ENCODE results near the gene HDAC10. TPM values are rescaled to one million over a fixed set of nuclear protein-coding genes. Genes with fewer than 3 reads are reported as not detected.

The HDAC10 gene
- total RNA-seq, 1 experiment from 2014 or later, result 15.4 TPM

DNA sequence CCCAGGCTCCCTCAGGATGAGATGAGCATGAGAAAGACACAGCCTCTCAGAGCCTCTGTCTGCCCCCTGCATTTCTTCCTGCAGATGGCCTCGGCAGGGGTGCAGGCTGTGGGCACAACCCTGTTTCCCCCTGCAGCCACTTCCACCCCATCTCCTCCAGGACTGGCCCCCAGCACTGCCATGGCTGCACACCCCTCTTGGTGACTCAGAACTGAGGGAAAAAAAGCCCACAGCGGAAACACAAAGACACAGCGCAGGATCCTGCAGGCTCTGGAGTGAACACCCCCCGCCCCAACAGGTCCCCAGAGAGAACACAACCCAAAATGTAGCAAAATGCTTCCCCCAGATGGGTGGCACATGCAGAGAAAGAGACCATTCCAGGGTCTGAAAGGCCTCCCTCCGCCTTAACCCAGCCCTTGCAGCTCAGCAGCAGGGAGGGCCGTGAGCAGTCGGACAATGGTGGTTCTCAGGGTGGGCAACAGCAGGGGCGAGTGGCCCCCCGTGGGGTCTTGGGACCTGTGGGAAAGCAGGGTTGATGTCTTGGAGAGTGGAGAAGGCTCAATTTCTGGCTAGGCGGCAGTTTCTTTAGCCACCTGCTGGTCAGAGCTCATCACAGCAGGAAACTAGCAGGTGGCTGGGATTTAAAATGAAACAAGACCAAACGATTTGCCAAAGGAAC, 14.2 kb downstream of the HDAC10 start:
- Histone ChIP-seq H3K27me3 (replicated peaks) (no peaks in the 10 kb centered on the region), H3K4me3 (no peak overlapping the region), H3K27ac (no peak overlapping the region), H3K9me3 (replicated peaks) (no peaks in the 10 kb centered on the region), H3K4me1 (replicated peaks) (no peaks in the 10 kb centered on the region), H3K36me3 (peaks cover 51% of the 10 kb centered on the region)
- DNase-seq (ENCODE audit: low read depth in 1 of 2, low spot score in 2 of 2), result no peak

DNA sequence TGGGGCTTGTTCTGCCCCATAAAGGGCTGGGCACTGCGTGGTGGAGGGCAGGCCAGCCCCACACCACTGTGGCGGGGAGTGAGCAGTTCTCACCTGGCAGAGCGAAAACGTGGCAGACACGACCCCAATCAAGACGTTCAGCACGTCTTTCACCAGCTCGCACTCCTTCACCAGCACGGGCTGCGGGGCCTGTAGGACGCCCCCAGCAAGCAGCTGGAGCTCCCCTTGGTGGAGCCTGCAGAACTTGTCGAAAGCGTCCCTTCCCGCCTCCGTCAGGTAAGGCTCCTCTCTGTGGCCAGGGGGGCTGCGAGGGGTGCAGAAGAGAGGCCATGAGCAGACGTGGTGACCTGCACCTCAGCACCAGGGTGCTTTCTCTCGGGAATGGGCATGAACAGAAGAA, 17.8 kb downstream of the HDAC10 start:
- Histone ChIP-seq H3K27ac (no peak overlapping the region), H3K36me3 (peaks cover 40% of the 10 kb centered on the region), H3K9me3 (replicated peaks) (no peaks in the 10 kb centered on the region), H3K4me1 (replicated peaks) (no peaks in the 10 kb centered on the region), H3K4me3 (no peak overlapping the region), H3K27me3 (replicated peaks) (no peaks in the 10 kb centered on the region)
- no peak for DNase-seq (ENCODE audit: low read depth in 1 of 2, low spot score in 2 of 2)

DNA sequence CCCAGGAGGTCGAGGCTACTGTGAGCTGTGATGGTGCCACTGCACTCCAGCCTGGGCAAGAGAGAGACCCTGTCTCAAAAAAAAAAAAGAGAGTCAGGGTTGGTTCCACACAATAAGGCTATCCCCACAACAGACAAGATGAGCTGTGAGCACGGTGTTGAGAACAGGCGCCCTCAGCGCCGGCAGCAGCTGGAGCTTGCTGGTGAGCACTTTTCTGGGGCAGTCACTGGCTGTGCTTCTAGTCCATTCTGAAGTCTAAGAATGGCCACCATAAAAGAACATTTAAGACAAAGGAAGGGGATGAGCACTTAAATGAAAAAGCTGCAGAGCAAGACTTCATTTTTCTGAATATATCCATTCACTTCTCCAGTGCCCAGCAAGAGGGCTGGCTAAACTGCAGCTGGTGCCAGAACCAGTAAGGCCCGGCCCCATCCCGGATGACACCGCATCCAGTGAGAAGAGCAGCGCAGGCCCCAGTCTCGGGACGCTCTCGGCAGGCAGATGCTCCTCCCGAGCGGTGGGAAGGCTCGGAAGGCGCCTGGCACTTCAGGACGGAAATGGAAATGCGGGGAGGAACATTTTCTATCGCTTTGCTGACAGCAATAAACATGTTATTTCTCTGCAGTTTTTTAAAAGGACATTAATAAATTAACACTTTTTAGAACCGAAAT, 18.4 kb downstream of the HDAC10 start:
- H3K27me3 ChIP-seq (replicated peaks), result no peaks in the 10 kb centered on the region
- H3K4me1 ChIP-seq (replicated peaks), result no peaks in the 10 kb centered on the region
- DNase-seq (ENCODE audit: low read depth in 1 of 2, low spot score in 2 of 2), result no peak
- H3K36me3 ChIP-seq, result peaks cover 38% of the 10 kb centered on the region
- H3K27ac ChIP-seq, result no peak overlapping the region
- H3K9me3 ChIP-seq (replicated peaks), result no peaks in the 10 kb centered on the region
- no peak overlapping the region for H3K4me3 ChIP-seq

DNA sequence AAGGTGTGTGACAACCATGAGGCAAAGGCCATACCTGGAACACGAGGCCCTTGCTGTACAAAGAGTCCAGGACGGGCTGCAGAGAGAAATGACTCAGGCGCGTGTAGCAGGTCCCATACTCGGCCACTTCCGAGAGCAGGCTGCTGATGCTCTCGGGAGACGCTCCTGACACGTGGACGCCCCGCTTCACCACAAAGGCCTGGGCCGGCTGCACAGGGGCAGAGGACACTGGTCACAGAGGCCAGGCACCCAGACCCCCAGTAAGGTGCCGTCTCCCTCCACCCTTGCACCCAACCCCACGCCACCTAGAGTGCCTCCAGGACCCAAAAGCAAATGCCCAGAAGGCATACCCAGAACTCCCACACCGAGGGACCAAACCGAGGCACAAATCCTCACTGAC, 21.7 kb downstream of the HDAC10 start:
- peaks cover 42% of the 10 kb centered on the region for H3K36me3 ChIP-seq
- no peaks in the 10 kb centered on the region for H3K27me3 ChIP-seq (replicated peaks)
- H3K4me3 ChIP-seq, result no peak overlapping the region
- H3K4me1 ChIP-seq (replicated peaks), result no peaks in the 10 kb centered on the region
- H3K27ac ChIP-seq, result no peak overlapping the region
- no peak for DNase-seq (ENCODE audit: low read depth in 1 of 2, low spot score in 2 of 2)
- no peaks in the 10 kb centered on the region for H3K9me3 ChIP-seq (replicated peaks)

DNA sequence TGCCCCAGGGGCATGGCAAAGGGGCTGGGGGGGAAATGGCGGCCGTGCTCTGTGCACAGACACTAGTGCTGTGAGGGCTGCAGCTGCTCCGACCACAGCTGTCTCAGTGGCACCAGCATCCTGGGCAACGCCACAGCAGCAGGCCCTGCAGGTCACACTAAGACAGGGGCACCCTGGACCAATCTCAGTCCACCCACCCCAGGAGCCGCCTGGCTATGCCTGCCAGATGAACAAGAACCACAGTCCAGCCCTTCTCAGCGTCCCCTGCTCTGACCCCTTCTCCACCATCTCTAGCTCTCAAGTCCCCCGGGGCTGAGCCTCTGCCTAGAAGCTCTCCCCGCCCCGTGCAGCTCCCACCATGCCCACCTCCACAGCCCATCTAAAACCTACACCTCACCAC, 22.7 kb downstream of the HDAC10 start:
- H3K36me3 ChIP-seq, result peaks cover 48% of the 10 kb centered on the region
- no peak overlapping the region for H3K4me3 ChIP-seq

DNA sequence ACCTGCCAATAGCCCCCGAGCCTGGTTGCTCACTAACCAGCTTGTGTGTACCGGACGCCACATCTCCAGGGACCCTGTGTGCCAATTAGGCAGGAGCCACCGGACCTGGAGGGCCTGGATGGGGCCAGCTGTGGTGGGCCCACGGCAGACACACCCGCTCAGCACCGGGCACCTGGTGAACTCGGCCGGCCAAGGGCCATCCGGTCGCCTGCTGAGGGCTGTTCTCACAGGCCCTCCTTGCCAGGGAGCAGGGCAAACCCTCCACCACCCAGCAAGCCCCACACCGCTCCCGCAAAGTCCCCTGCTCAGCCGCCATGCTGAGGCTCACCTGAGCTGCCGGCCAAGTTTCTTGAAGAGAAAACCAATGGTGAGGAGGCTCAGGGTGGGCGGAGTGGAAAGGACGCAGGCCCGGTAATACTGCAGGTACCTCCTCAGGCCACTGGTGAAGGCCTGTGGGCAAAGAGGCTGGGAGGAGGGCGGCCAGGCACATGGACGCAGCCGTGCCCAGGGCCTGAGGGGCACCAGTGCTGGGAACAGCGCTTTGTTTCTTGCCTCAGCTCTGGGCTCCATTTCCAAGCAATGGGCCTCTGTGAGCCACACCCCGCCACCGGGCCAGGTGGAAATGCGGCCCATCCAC, 23.4 kb downstream of the HDAC10 start:
- H3K4me3 ChIP-seq, result no peak overlapping the region
- H3K36me3 ChIP-seq, result peaks cover 49% of the 10 kb centered on the region
- H3K27me3 ChIP-seq (replicated peaks), result no peaks in the 10 kb centered on the region
- H3K27ac ChIP-seq, result no peak overlapping the region
- H3K9me3 ChIP-seq (replicated peaks), result no peaks in the 10 kb centered on the region
- DNase-seq (ENCODE audit: low read depth in 1 of 2, low spot score in 2 of 2), result no peak
- no peaks in the 10 kb centered on the region for H3K4me1 ChIP-seq (replicated peaks)

More for the DNA sequence above, 22.7 kb downstream of the HDAC10 start:
- no peak for DNase-seq (ENCODE audit: low read depth in 1 of 2, low spot score in 2 of 2)
- H3K4me1 ChIP-seq (replicated peaks), result no peaks in the 10 kb centered on the region
- H3K27ac ChIP-seq, result no peak overlapping the region
- no peaks in the 10 kb centered on the region for H3K9me3 ChIP-seq (replicated peaks)
- no peaks in the 10 kb centered on the region for H3K27me3 ChIP-seq (replicated peaks)

DNA sequence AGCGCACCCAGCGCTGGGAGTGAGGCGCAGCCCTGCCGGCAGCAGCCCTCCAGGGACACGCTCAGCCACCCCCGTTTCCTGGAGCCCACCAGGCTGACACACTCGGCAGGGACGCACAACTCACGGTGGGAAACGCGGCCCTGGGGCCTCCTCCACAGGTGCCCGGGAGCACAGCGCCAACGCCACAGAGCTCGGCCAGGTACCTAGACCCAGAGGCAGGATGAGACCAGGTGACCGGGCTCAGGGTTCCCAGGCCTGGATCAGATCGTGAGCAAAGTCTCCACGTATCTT, 24.2 kb downstream of the HDAC10 start:
- H3K4me1 ChIP-seq (replicated peaks), result no peaks in the 10 kb centered on the region
- H3K36me3 ChIP-seq, result peaks cover 56% of the 10 kb centered on the region
- no peak for DNase-seq (ENCODE audit: low read depth in 1 of 2, low spot score in 2 of 2)
- no peak overlapping the region for H3K4me3 ChIP-seq
- no peaks in the 10 kb centered on the region for H3K9me3 ChIP-seq (replicated peaks)
- no peak overlapping the region for H3K27ac ChIP-seq
- no peaks in the 10 kb centered on the region for H3K27me3 ChIP-seq (replicated peaks)

DNA sequence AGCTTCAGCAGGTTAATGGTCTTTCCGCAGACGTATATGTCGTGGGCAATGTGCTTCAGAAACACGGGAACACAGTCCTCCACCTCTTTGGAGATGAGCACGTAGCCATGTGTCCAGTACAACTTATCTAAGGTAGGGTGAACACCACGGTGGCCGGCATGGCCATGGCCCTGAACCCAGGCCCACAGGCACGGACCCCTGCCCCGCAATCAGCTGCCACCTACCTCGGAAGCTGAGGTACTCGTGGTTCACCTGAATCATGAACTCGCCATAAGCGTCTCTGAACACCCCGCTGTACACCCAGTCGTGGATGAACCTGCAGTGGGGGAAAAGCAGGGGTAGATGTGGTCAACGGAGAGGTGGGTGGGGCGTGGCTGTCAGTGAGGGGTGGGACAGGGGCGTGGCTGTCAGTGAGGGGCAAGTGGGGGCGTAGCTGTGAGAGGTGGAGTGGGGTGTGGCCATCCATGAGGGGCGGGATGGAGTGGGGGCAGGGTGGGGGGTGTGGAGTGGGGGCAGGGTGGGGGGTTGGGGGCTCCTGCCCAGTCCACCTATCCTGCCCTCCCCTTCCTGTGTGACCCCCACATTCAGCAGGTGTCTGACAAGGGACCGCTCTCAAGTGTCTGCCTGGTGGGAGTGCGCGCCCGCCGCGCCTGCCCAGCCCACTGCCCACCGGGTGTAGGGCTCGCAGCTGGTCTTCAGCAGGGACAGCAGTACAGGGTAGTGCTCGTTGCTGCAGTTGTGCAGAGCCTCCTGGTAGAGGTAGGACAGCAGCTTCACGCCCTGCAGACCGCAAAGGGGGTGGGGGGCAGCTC, 24.8 kb downstream of the HDAC10 start:
- Histone ChIP-seq H3K27me3 (replicated peaks) (no peaks in the 10 kb centered on the region), H3K36me3 (peaks cover 62% of the 10 kb centered on the region), H3K9me3 (replicated peaks) (no peaks in the 10 kb centered on the region), H3K27ac (no peak overlapping the region), H3K4me1 (replicated peaks) (no peaks in the 10 kb centered on the region), H3K4me3 (no peak overlapping the region)
- no peak for DNase-seq (ENCODE audit: low read depth in 1 of 2, low spot score in 2 of 2)

DNA sequence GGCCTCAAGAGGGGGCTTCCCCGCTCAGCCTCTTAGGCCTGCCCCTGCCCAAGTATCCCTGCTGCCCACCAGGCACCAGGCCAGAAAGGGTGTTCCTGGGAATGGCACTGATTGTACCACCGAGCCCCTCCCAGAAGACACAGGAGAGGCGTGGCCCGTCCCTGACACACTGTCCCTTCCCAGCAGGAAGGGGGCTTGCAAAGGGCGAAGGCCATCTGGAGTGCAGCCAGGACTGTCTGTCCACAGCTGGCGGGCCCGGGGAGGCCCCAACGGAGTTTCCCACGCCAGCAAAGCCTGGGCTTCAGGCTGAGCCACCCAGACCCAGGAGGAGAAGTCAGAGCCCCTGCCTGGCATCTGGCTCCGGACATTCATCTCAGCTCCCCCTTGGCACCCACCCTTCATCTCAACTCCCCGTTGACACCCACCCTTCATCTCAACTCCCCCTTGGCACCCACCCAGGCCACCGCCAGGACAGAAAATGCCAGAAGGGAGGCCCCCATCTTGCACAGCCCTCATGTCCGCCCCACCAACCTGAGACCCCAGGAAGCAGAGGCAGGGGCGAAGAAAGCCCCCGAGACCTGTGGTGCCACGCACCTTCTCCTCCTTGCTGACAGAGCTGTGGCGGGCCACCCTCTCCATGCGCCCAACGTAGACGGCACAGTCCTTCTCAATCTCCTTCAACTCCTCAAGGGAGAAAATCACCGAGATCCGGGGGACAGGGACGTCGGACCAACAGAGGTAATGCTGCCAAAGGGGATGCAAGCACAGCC, 25.7 kb downstream of the HDAC10 start:
- Histone ChIP-seq H3K27ac (no peak overlapping the region), H3K4me3 (no peak overlapping the region), H3K4me1 (replicated peaks) (no peaks in the 10 kb centered on the region), H3K9me3 (replicated peaks) (no peaks in the 10 kb centered on the region), H3K27me3 (replicated peaks) (no peaks in the 10 kb centered on the region), H3K36me3 (peaks cover 66% of the 10 kb centered on the region)
- DNase-seq (ENCODE audit: low read depth in 1 of 2, low spot score in 2 of 2), result no peak

DNA sequence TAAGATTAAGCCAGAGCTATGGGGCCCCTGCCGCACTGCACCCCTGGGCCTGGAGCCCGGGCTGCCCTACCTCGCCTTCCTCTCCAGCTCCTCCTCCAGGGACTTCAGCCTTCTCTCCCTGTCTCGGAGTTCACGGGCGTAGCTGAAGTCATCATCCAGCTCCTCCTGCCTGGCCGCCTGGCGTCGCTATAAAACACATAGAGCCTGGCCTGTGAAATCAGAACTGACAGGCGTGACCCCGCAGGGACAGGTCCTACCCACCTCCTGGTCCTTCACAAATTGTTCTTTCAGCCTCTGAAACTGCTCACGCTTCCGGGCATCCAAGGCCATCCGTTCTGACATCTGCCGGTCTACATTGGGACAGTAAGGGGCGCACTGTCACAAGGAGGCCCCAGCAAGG, 27.0 kb downstream of the HDAC10 start:
- H3K27ac ChIP-seq, result no peak overlapping the region
- H3K27me3 ChIP-seq (replicated peaks), result no peaks in the 10 kb centered on the region
- no peaks in the 10 kb centered on the region for H3K9me3 ChIP-seq (replicated peaks)
- peaks cover 71% of the 10 kb centered on the region for H3K36me3 ChIP-seq
- no peaks in the 10 kb centered on the region for H3K4me1 ChIP-seq (replicated peaks)
- no peak overlapping the region for H3K4me3 ChIP-seq
- no peak for DNase-seq (ENCODE audit: low read depth in 1 of 2, low spot score in 2 of 2)

DNA sequence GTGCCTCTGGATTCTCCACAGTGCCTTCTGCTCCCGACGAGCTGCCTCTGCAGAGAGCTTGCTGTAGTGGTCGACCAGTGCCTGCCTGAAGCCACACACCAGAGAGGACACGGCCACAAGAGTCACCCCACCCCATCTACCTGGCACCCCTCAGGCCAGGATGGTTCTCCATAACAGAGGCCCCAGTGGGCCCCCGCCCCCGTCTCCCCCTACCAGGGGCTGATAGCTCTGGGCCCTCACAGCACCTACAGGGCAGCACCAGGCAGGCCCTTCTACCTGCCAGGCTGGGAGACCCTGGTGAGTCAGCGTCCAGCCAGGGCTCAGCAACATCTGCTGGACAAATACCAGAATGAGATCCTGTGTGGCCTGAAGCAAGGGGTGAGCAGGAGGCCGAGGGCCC, 28.6 kb downstream of the HDAC10 start:
- Histone ChIP-seq H3K36me3 (peaks cover 81% of the 10 kb centered on the region), H3K9me3 (replicated peaks) (no peaks in the 10 kb centered on the region), H3K4me1 (replicated peaks) (no peaks in the 10 kb centered on the region), H3K27me3 (replicated peaks) (no peaks in the 10 kb centered on the region), H3K4me3 (no peak overlapping the region), H3K27ac (no peak overlapping the region)
- DNase-seq (ENCODE audit: low read depth in 1 of 2, low spot score in 2 of 2), result no peak

DNA sequence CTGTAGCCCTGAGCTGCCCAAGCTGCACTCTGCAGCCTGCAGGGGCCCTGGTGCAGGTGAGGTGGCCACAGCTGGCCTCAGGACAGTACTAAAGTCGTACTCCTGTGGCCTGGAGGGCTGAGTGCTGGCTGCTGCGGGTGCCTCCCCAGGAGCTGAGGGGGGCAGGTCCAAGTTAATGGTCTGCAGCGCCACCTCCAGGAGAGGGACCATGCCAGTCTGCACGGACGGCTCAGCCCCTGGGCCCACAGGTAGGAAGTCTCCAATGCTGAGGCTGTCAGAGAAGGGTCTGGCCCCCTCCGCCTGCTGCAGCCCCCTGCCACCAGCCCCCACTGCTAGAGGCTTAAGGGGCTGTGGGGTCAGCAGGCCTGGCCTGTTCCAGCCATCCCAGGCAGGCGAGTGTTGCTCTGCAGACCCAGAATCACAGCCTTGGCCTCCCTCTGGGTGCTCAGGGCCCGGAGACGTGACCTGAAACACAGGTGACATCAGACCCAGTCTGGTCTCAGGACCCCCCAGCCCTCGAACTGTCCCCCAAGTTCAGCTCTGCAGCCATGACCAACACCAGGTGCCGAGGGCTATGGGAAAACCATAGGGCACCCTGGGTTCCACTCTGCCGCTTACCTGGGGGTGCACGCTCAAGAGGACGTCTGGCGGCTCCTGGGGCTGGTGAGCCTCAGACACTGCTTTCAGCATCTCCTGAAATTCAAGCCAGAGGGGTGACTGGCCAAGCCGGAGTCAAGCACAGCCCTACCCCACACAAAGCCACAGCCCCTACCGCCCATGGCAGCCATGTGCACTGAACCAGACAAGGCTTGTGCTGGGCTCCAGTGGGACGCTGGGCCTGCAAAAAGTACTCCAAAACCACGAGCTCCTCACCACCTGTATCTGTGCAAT, 29.4 kb downstream of the HDAC10 start:
- Histone ChIP-seq H3K36me3 (peaks cover 85% of the 10 kb centered on the region), H3K27ac (no peak overlapping the region)

More for the DNA sequence above, 29.4 kb downstream of the HDAC10 start:
- Histone ChIP-seq H3K4me3 (no peak overlapping the region), H3K4me1 (replicated peaks) (no peaks in the 10 kb centered on the region), H3K27me3 (replicated peaks) (no peaks in the 10 kb centered on the region), H3K9me3 (replicated peaks) (no peaks in the 10 kb centered on the region)
- DNase-seq (ENCODE audit: low read depth in 1 of 2, low spot score in 2 of 2), result no peak

Measured in SJSA1 (cell line).